IPS DF 6.9 (cell line): ENCODE measurements around the gene S100B.

ENCODE experiments used
- DNase-seq: peaks from one replicate; pipeline ENCODE4 v3.0.0-alpha.2; 2013; ENCODE audit warnings: low read depth, low spot score
- H3K27ac ChIP-seq: one replicate; pipeline ENCODE4 v1.5.1; 2013; ENCODE audit warnings: low read length, control low read depth
- H3K27me3 ChIP-seq: 2 replicates; pipeline ENCODE4 v1.6.1; 2013; ENCODE audit warnings: mild to moderate bottlenecking, low read length; ENCODE audit not compliant: control insufficient read depth, insufficient read depth
- H3K36me3 ChIP-seq: 2 replicates; pipeline ENCODE4 v1.6.1; 2013; ENCODE audit warnings: low read length; ENCODE audit not compliant: control insufficient read depth, insufficient read depth
- H3K4me1 ChIP-seq: 2 replicates; pipeline ENCODE4 v1.6.1; 2013; ENCODE audit warnings: low read length; ENCODE audit not compliant: control insufficient read depth, insufficient read depth
- H3K4me3 ChIP-seq: 2 replicates; pipeline ENCODE4 v1.5.1; 2013; ENCODE audit warnings: mild to moderate bottlenecking, low read length
- H3K9me3 ChIP-seq: 2 replicates; pipeline ENCODE4 v1.6.1; 2013; ENCODE audit warnings: low read length, inconsistent platforms; ENCODE audit not compliant: control insufficient read depth, insufficient read depth
- WGBS: extraction: QIAGEN DNeasy Blood & Tissue Kit; methylation state at CpG from one replicate; pipeline ENCODE4 v1.1.7; 2013; ENCODE audit warnings: mixed read lengths, missing lambda C conversion rate; ENCODE audit not compliant: insufficient read length, insufficient coverage; 5-methylcytosine and 5-hydroxymethylcytosine counted together

The S100B gene

GRCh38 chr21:46562472-46562871 lies 42.4 kb downstream of the S100B start:
- no peak overlapping the region for H3K4me3 ChIP-seq
- H3K9me3 ChIP-seq = no peaks in the 10 kb centered on the region
- no peaks in the 10 kb centered on the region for H3K4me1 ChIP-seq
- no CpG with 5 or more reads among the region's 10 CpGs for WGBS
- H3K27me3 ChIP-seq = no peaks in the 10 kb centered on the region
- no peak overlapping the region for H3K27ac ChIP-seq
- DNase-seq = no peak
- peaks cover 13% of the 10 kb centered on the region; the same call in 1 of the 2 replicates for H3K36me3 ChIP-seq

GRCh38 chr21:46561445-46562090 lies 43.3 kb downstream of the S100B start:
- no peaks in the 10 kb centered on the region for H3K4me1 ChIP-seq
- WGBS = no CpG with 5 or more reads among the region's 19 CpGs
- no peak overlapping the region for H3K4me3 ChIP-seq
- H3K9me3 ChIP-seq = no peaks in the 10 kb centered on the region
- H3K27ac ChIP-seq = no peak overlapping the region
- 0 out of 2 replicates have a peak, but pooled peaks cover 13% of the 10 kb centered on the region for H3K36me3 ChIP-seq
- no peaks in the 10 kb centered on the region for H3K27me3 ChIP-seq
- no peak for DNase-seq

- Histone ChIP-seq H3K9me3 (no peaks in the 10 kb centered on the region), H3K27ac (no peak overlapping the region)
- WGBS = no CpG with 5 or more reads among the region's 19 CpGs
Observed at GRCh38 chr21:46560568-46561444, 44.1 kb downstream of the S100B start.

GRCh38 chr21:46559291-46559983 lies 45.4 kb downstream of the S100B start:
- no peak for DNase-seq
- 100% methylated on average over 1 of the region's 16 CpGs for WGBS
- H3K27ac ChIP-seq = no peak overlapping the region
- no peak overlapping the region for H3K4me3 ChIP-seq
- no peaks in the 10 kb centered on the region for H3K27me3 ChIP-seq
- H3K4me1 ChIP-seq = no peaks in the 10 kb centered on the region
- H3K9me3 ChIP-seq = no peaks in the 10 kb centered on the region
- H3K36me3 ChIP-seq = peaks cover 23% of the 10 kb centered on the region

More at GRCh38 chr21:46560568-46561444, 44.1 kb downstream of the S100B start:
- Histone ChIP-seq H3K27me3 (no peaks in the 10 kb centered on the region), H3K4me1 (no peaks in the 10 kb centered on the region), H3K36me3 (0 out of 2 replicates have a peak, but pooled peaks cover 11% of the 10 kb centered on the region), H3K4me3 (no peak overlapping the region)
- no peak for DNase-seq

- Histone ChIP-seq H3K27ac (no peak overlapping the region), H3K4me3 (no peak overlapping the region), H3K9me3 (no peaks in the 10 kb centered on the region), H3K36me3 (peaks cover 23% of the 10 kb centered on the region), H3K27me3 (no peaks in the 10 kb centered on the region), H3K4me1 (no peaks in the 10 kb centered on the region)
- no peak for DNase-seq
- WGBS = no CpG with 5 or more reads among the region's 26 CpGs
Observed at GRCh38 chr21:46557919-46558392, 46.9 kb downstream of the S100B start.

GRCh38 chr21:46557469-46557868 lies 47.4 kb downstream of the S100B start:
- Histone ChIP-seq H3K4me3 (no peak overlapping the region), H3K4me1 (no peaks in the 10 kb centered on the region), H3K27me3 (no peaks in the 10 kb centered on the region), H3K36me3 (peaks cover 23% of the 10 kb centered on the region), H3K9me3 (no peaks in the 10 kb centered on the region), H3K27ac (no peak overlapping the region)
- no CpG with 5 or more reads among the region's 14 CpGs for WGBS
- DNase-seq = no peak

GRCh38 chr21:46556802-46557201 lies 48.1 kb downstream of the S100B start:
- Histone ChIP-seq H3K27me3 (no peaks in the 10 kb centered on the region), H3K27ac (no peak overlapping the region), H3K36me3 (peaks cover 23% of the 10 kb centered on the region), H3K9me3 (no peaks in the 10 kb centered on the region), H3K4me3 (no peak overlapping the region), H3K4me1 (no peaks in the 10 kb centered on the region)
- no CpG with 5 or more reads among the region's 13 CpGs for WGBS
- no peak for DNase-seq

- no peak overlapping the region for H3K4me3 ChIP-seq
- peaks cover 20% of the 10 kb centered on the region for H3K36me3 ChIP-seq
- H3K4me1 ChIP-seq = no peaks in the 10 kb centered on the region
- H3K27ac ChIP-seq = no peak overlapping the region
- no peaks in the 10 kb centered on the region for H3K9me3 ChIP-seq
- H3K27me3 ChIP-seq = no peaks in the 10 kb centered on the region
- no CpG with 5 or more reads among the region's 16 CpGs for WGBS
- no peak for DNase-seq
Observed at GRCh38 chr21:46555678-46556077, 49.2 kb downstream of the S100B start.

- no peak overlapping the region for H3K4me3 ChIP-seq
- no peaks in the 10 kb centered on the region for H3K4me1 ChIP-seq
- no peaks in the 10 kb centered on the region for H3K9me3 ChIP-seq
- H3K27ac ChIP-seq = no peak overlapping the region
- peaks cover 24% of the 10 kb centered on the region for H3K36me3 ChIP-seq
- WGBS = no CpG with 5 or more reads among the region's 9 CpGs
- DNase-seq = no peak
- H3K27me3 ChIP-seq = no peaks in the 10 kb centered on the region
Observed at GRCh38 chr21:46555225-46555617, 49.7 kb downstream of the S100B start.
